WERI-Rb-1 (cell line): ENCODE measurements around the gene FGF12.

ENCODE experiments used
- DNase-seq: peaks from one replicate; pipeline ENCODE4 v3.0.0-alpha.2; 2020
- H3K27ac ChIP-seq: fragments of 250-450 bp; sonication (Bioruptor Pico); 2 replicates; pipeline ENCODE4 v1.5.1; 2020; ENCODE audit warnings: mild to moderate bottlenecking, moderate library complexity
- H3K27me3 ChIP-seq: fragments of 250-450 bp; sonication (Bioruptor Pico); 2 replicates; pipeline ENCODE4 v1.5.1; 2021; ENCODE audit warnings: mild to moderate bottlenecking, low read depth, moderate library complexity; ENCODE audit not compliant: insufficient read depth, severe bottlenecking
- H3K36me3 ChIP-seq: fragments of 250-450 bp; sonication (Bioruptor Pico); 2 replicates; pipeline ENCODE4 v1.5.1; 2020; ENCODE audit warnings: mild to moderate bottlenecking, moderate library complexity
- H3K4me3 ChIP-seq: 2 replicates; pipeline ENCODE4 v1.5.1; 2011; ENCODE audit warnings: low read depth, mild to moderate bottlenecking, control low read depth, low read length
- H3K9me3 ChIP-seq: fragments of 250-450 bp; sonication (Bioruptor Pico); 2 replicates; pipeline ENCODE4 v1.5.1; 2021; ENCODE audit warnings: mild to moderate bottlenecking, moderate library complexity; ENCODE audit not compliant: severe bottlenecking
- CTCF ChIP-seq: IDR thresholded peaks from 2 replicates; pipeline ENCODE4 v1.5.1; 2011; ENCODE audit warnings: low read depth, mild to moderate bottlenecking, control low read depth, inconsistent platforms, low read length

Gene FGF12

DNA sequence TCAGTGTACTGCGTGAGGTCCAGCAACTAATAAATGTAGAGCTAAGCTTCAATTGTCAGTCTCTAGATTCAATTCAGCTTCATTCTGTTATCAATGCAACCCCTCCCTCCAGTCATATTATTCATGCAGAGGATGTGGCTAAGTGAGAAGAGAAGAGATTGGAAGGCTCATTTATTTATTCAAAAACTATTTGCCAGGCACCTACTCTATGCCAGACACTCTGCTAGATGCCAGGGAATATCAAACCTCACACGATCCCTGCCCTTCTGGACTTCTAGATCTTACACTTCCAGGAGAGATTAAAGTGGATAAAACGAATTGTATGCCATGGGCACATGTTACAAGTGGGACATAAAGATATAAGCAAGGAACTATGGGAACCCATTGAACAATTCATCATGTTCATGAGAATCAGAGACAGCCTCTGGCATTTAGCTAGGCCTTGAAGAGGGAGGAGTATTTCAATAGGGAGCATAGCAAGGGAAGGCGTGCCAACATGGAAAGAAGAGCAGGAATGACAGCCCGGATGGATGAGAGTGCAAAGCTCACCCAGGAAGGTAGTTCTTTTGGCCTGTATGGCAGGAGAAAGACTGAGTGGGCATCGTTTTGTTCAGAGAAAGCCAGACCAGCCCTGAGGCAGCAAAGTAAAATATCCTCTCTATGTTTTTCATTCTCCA lies 75.4 kb downstream of the FGF12 start:
- Histone ChIP-seq H3K27ac (no peak overlapping the region), H3K4me3 (no peak overlapping the region), H3K36me3 (no peaks in the 10 kb centered on the region), H3K27me3 (no peaks in the 10 kb centered on the region), H3K9me3 (no peaks in the 10 kb centered on the region)
- TF ChIP-seq CTCF, result no peak
- DNase-seq, result no peak

GRCh38 chr3:192645437-192645836 lies 81.9 kb downstream of the FGF12 start:
- Histone ChIP-seq H3K36me3 (no peaks in the 10 kb centered on the region), H3K27ac (no peak overlapping the region), H3K27me3 (no peaks in the 10 kb centered on the region), H3K9me3 (no peaks in the 10 kb centered on the region), H3K4me3 (no peak overlapping the region)
- no peak for TF ChIP-seq CTCF
- DNase-seq, result no peak

DNA sequence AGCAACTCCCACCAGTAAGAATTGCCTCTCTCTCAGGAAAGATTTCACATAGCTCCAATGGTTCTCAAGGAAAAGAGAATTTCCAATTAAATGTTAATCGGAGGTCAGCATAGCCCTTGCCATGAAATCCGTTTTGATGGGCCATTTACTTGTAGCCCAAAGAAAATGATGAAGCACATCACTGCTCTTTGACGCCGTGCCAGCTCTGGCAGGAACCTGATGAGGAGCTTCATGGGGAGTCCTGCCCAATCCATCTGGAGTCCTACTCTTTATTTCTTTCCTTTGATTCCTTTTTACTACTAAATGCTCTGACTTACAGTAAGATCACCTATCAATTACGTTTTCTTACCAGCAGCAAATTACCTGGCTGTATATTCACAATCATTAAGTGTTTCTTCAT lies 84.7 kb downstream of the FGF12 start:
- no peaks in the 10 kb centered on the region for H3K36me3 ChIP-seq
- no peak overlapping the region for H3K4me3 ChIP-seq
- no peak for DNase-seq
- no peak for TF ChIP-seq CTCF
- no peaks in the 10 kb centered on the region for H3K27me3 ChIP-seq
- no peak overlapping the region for H3K27ac ChIP-seq
- no peaks in the 10 kb centered on the region for H3K9me3 ChIP-seq

DNA sequence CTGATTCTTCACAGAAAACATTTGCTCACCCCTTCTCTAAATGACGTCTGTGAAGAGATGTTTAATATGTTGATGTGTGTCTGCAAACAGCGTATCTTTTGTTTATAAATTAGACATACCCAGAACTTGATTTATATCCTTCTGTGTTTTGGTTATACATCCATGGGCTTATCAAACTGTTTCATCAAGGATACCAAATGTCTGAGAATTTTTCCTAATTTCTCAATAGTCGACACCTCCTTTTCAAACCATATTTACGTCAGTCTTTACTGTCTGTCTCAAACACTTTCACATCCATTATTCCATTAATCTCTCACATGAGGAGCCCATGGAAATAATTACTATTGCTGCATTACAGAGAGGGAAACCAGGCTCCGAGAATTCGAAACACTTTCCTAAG lies 85.4 kb downstream of the FGF12 start:
- Histone ChIP-seq H3K4me3 (no peak overlapping the region), H3K36me3 (no peaks in the 10 kb centered on the region), H3K27ac (no peak overlapping the region), H3K9me3 (no peaks in the 10 kb centered on the region), H3K27me3 (no peaks in the 10 kb centered on the region)
- DNase-seq, result no peak
- TF ChIP-seq CTCF, result no peak

- DNase-seq, result no peak
- no peak overlapping the region for H3K4me3 ChIP-seq
- no peaks in the 10 kb centered on the region for H3K36me3 ChIP-seq
- no peak overlapping the region for H3K27ac ChIP-seq
- no peaks in the 10 kb centered on the region for H3K9me3 ChIP-seq
- TF ChIP-seq CTCF, result no peak
- H3K27me3 ChIP-seq, result no peaks in the 10 kb centered on the region
Observed at GRCh38 chr3:192639987-192640386, 87.4 kb downstream of the FGF12 start.

DNA sequence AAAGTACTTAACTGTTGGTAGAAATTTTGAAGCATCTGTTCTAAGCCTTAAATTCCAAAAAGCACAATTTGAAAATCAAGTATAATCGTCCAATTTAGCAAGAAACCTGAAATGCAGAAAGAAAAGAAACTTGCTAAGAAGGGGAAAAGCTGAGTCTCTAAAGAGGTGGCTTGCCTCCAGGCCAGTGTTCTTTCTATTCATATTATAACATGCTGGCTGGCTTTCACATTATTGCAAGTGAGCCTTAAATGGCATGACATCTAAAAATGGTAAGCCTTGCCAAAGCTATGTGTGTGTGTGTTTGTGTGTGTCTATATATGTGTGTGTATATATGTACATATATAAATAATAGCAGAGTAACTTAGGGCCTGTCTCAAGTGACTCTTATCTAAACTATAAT lies 89.5 kb downstream of the FGF12 start:
- Histone ChIP-seq H3K9me3 (no peaks in the 10 kb centered on the region), H3K4me3 (no peak overlapping the region), H3K27ac (no peak overlapping the region), H3K27me3 (no peaks in the 10 kb centered on the region), H3K36me3 (no peaks in the 10 kb centered on the region)
- DNase-seq, result no peak
- TF ChIP-seq CTCF, result no peak
